Ascending aorta (tissue), 2 donors: Measurements from ENCODE around the gene NXPH4. TPM values are rescaled to one million over a fixed set of nuclear protein-coding genes. Genes with fewer than 3 reads are reported as not detected.

Experiments used
- DNase-seq, 2 donors: peaks; one replicate each; pipeline ENCODE4 v3.0.0-alpha.2; 2019; ENCODE audit warnings: low spot score in 2 of 2
- H3K27ac ChIP-seq, 2 donors: fragments of 200-600 bp; sonication (generic); one replicate each; pipeline ENCODE4 v1.5.1; 2016 to 2017; ENCODE audit warnings: mild to moderate bottlenecking in 1 of 2
- H3K27me3 ChIP-seq: fragments of 200-600 bp; sonication (generic); one replicate; pipeline ENCODE4 v1.5.1; 2017
- H3K36me3 ChIP-seq, 2 donors: fragments of 200-600 bp; sonication (generic); one replicate each; pipeline ENCODE4 v1.5.1; 2016
- H3K4me1 ChIP-seq, 2 donors: fragments of 200-600 bp; sonication (generic); one replicate each; pipeline ENCODE4 v1.5.1; 2016 to 2017; ENCODE audit warnings: mild to moderate bottlenecking in 1 of 2
- H3K4me3 ChIP-seq, 2 donors: fragments of 200-600 bp; sonication (generic); one replicate each; pipeline ENCODE4 v1.5.1; 2016 to 2017; ENCODE audit warnings: mild to moderate bottlenecking in 1 of 2
- H3K9me3 ChIP-seq, 2 donors: fragments of 200-600 bp; sonication (generic); one replicate each; pipeline ENCODE4 v1.5.1; 2016
- intact Hi-C: fragments of 100-400 bp; cut with DNase I; formaldehyde crosslinking; loops from one replicate; pipeline ENCODE4 v1.15.1; 2023
- total RNA-seq: library from RNA; depleted of rRNA; stranded (reverse); fragments of >200 nt; gene quantifications from one replicate; pipeline ENCODE4 v1.1.0, GENCODE V29; 2016
- TF ChIP-seq, protein P1 (sequence below), 3 experiments: fragments of 200-600 bp in 2 of 3; fragments of 450-650 bp in 1 of 3; sonication (generic) in 2 of 3; IDR thresholded peaks; one replicate each; pipeline ENCODE4 v1.5.1; 2016 to 2019; ENCODE audit warnings: antibody characterized with exemption in 3 of 3, mild to moderate bottlenecking in 1 of 3, moderate library complexity in 1 of 3

NXPH4 gene
- total RNA-seq, 1 donor from 2014 or later = not detected

- H3K36me3 ChIP-seq = peaks cover 9 to 16% of the 10 kb centered on the region in 2 donors
- peak overlapping the region; percentile 45 to 62 for H3K4me3 ChIP-seq
- TF ChIP-seq, protein P1, sequence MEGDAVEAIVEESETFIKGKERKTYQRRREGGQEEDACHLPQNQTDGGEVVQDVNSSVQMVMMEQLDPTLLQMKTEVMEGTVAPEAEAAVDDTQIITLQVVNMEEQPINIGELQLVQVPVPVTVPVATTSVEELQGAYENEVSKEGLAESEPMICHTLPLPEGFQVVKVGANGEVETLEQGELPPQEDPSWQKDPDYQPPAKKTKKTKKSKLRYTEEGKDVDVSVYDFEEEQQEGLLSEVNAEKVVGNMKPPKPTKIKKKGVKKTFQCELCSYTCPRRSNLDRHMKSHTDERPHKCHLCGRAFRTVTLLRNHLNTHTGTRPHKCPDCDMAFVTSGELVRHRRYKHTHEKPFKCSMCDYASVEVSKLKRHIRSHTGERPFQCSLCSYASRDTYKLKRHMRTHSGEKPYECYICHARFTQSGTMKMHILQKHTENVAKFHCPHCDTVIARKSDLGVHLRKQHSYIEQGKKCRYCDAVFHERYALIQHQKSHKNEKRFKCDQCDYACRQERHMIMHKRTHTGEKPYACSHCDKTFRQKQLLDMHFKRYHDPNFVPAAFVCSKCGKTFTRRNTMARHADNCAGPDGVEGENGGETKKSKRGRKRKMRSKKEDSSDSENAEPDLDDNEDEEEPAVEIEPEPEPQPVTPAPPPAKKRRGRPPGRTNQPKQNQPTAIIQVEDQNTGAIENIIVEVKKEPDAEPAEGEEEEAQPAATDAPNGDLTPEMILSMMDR (IDR thresholded peaks at IDR 0.05) = no peak
- no peak for DNase-seq
- H3K27me3 ChIP-seq = peaks cover 28% of the 10 kb centered on the region
- H3K9me3 ChIP-seq = no peaks in the 10 kb centered on the region
- intact Hi-C loops = loop anchor here (5.0 kb wide), 1 partner anchor 486 kb away; the partner anchor contains the start of gene PRIM1
- H3K27ac ChIP-seq = peak overlapping the region in 1 of 2 donors; percentile 50
- H3K4me1 ChIP-seq = peaks cover 27 to 48% of the 10 kb centered on the region in 2 donors
These were observed 21.6 kb downstream of the NXPH4 start for GRCh38 chr12:57237932-57238853.

DNA sequence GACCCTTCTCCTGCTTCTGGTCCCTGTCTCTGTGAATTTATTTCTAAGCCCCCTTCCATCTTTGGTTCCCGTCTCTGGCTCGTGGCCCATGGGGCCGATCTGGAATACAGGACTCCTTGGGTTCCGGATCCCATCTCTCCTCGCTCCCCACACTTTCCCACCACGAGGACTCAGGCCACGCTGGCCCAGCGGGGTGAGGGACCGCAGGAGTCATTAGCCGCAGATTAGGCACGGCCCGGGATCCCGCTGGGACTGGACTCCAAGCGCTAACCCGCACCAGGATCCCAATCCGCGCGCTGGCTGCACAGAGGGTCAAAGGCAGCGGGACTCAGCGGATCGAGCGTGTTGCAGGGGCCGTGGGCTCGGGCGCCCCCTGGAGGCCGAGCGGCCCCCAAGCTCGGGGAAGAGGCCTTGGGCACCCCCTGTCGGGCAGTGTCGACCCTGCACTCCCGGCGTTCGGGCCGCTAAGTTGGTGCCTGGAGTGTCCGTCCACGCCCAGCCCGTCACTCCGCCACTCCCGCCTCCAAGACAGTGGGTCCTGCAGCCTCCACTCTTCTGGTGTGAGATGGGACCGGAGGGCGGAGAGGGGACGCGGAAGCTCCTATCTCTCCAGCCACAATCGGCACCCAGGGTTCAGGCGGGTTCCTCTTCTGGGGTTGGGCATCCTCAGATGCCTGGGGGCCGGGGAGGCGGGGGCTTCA, 22.4 kb downstream of the NXPH4 start:
- TF ChIP-seq, protein P1 (IDR thresholded peaks at IDR 0.05) = peak; percentile 100
- intact Hi-C loops = loop anchor here (1.0 to 5.0 kb wide), 3 partner anchors 25 to 487 kb away; partner anchors contain the start of gene PRIM1
- H3K9me3 ChIP-seq = no peaks in the 10 kb centered on the region
- DNase-seq = peak in 1 of 2 donors; percentile 94
- peaks cover 1 to 8% of the 10 kb centered on the region in 2 donors for H3K36me3 ChIP-seq
- peak overlapping the region; percentile 45 to 62 for H3K4me3 ChIP-seq
- H3K27ac ChIP-seq = peak overlapping the region in 1 of 2 donors; percentile 50
- H3K4me1 ChIP-seq = peaks cover 31 to 52% of the 10 kb centered on the region in 2 donors
- peaks cover 28% of the 10 kb centered on the region for H3K27me3 ChIP-seq

- DNase-seq = no peak
- TF ChIP-seq, protein P1 (IDR thresholded peaks at IDR 0.05) = no peak
- Histone ChIP-seq H3K4me1 (peaks cover 31 to 52% of the 10 kb centered on the region in 2 donors), H3K36me3 (peaks cover 0 to 2% of the 10 kb centered on the region in 2 donors), H3K27me3 (peaks cover 28% of the 10 kb centered on the region), H3K9me3 (no peaks in the 10 kb centered on the region), H3K27ac (no peak overlapping the region), H3K4me3 (peak overlapping the region; percentile 45 to 62)
- intact Hi-C loops = loop anchor here (1.0 to 5.0 kb wide), 3 partner anchors 25 to 487 kb away; partner anchors contain the start of gene PRIM1
These were observed 23.0 kb downstream of the NXPH4 start for GRCh38 chr12:57239587-57240065.

- Histone ChIP-seq H3K9me3 (no peaks in the 10 kb centered on the region), H3K4me1 (peaks cover 31 to 52% of the 10 kb centered on the region in 2 donors), H3K36me3 (no peaks in the 10 kb centered on the region), H3K4me3 (peak overlapping the region; percentile 45 to 62), H3K27me3 (peaks cover 28% of the 10 kb centered on the region), H3K27ac (no peak overlapping the region)
- no peak for DNase-seq
- TF ChIP-seq, protein P1 (IDR thresholded peaks at IDR 0.05) = no peak
- intact Hi-C loops = no loop called here
These were observed 23.7 kb downstream of the NXPH4 start for GRCh38 chr12:57240066-57240921.
